ENCODE data around the gene LCNL1. TPM values are rescaled to one million over a fixed set of nuclear protein-coding genes. Genes with fewer than 3 reads are reported as not detected.

Gene LCNL1
- total and polyA plus RNA-seq, 8 donors = 0.19 to 0.25 TPM; not detected in 6

DNA sequence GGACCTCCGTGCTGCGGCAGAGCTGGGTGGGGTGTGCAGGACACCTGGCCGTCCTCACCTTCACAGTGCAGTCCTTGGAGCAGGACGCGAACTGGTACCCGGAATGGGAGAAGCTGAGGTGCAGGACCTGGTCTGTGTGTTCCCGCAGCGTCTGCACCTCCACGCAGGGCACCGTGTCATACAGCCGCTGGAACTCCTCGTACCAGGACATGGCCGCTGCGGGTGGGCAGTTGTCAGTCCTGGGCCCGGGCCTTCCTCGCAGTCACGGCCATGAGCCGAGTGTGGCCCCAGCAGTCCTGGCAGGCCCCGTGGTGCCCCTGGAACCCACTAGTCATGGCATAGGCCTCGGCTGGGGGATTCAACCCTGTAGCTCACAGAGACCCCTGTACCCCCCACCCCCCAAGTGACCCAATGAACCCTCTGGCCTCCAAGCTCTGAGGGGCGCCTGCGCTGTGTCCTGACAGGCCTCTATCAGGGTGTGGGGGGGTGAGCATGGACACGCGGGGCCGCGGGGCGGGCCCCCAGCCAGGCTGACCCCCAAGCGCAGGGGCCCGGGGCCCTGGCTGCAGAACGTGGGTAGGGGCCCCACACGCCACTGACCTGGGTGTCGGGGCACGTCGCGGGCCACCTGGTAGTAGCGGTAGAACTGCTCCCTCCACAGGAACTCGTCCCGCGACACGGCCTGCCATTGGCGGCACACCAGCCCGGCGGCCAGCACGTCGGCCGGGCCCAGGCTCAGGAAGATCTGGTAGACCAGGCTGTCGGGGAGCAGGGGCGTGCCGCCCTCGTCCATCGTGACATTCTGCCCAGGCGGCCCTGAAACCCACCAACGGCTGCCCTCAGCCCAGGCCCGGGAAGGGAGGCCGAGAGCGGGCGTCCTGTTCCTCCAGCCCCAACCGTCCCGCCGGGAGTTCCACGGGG, 39.2 kb upstream of the LCNL1 start:
- peaks cover 35 to 45% (median 44%) of the 10 kb centered on the region in 4 donors for H3K36me3 ChIP-seq
- H3K4me1 ChIP-seq = peaks cover 29 to 47% (median 46%) of the 10 kb centered on the region in 4 donors
- peak overlapping the region; percentile 84 to 99 (median 91) for H3K4me3 ChIP-seq
- H3K27me3 ChIP-seq = no peaks in the 10 kb centered on the region
- H3K9me3 ChIP-seq = no peaks in the 10 kb centered on the region
- DNase-seq = peak; percentile 50 to 64
- peak overlapping the region; percentile 80 to 96 (median 87) for H3K27ac ChIP-seq
- intact Hi-C loops (cut with DNase I; ENCODE audit: low total_unique reads) = loop anchor here (10.0 kb wide), 1 partner anchor 89 kb away; the partner anchor contains the start of gene MAMDC4
- TF ChIP-seq EP300 (IDR thresholded peaks at IDR 0.05) = no peak
- TF ChIP-seq POLR2AphosphoS5 (IDR thresholded peaks at IDR 0.05) = no peak
- no peak for TF ChIP-seq POLR2A (IDR thresholded peaks at IDR 0.05)
- TF ChIP-seq CTCF (IDR thresholded peaks at IDR 0.05) = no peak
- WGBS, 5 donors = 10 to 35% (median 13%) methylated on average over 13 to 61 of the region's 61 CpGs

- peak in 1 of 2 donors; percentile 49 for DNase-seq
- TF ChIP-seq EP300 (IDR thresholded peaks at IDR 0.05) (no peak), POLR2AphosphoS5 (IDR thresholded peaks at IDR 0.05) (no peak), CTCF (IDR thresholded peaks at IDR 0.05) (no peak), POLR2A (IDR thresholded peaks at IDR 0.05) (no peak)
- H3K4me3 ChIP-seq = peak overlapping the region; percentile 84 to 99 (median 91)
- peak overlapping the region; percentile 80 to 96 (median 87) for H3K27ac ChIP-seq
- no peaks in the 10 kb centered on the region for H3K9me3 ChIP-seq
- intact Hi-C loops (cut with DNase I; ENCODE audit: low total_unique reads) = loop anchor here (10.0 kb wide), 1 partner anchor 89 kb away; the partner anchor contains the start of gene MAMDC4
- WGBS, 5 donors = 0 to 1% (median 0%) methylated on average over 14 to 45 of the region's 45 CpGs; no CpG with 5 or more reads in 1 of the 5 donors
- H3K36me3 ChIP-seq = peaks cover 35 to 41% (median 41%) of the 10 kb centered on the region in 4 donors
- peaks cover 31 to 53% (median 51%) of the 10 kb centered on the region in 4 donors for H3K4me1 ChIP-seq
- H3K27me3 ChIP-seq = no peaks in the 10 kb centered on the region
These were observed 38.6 kb upstream of the LCNL1 start for GRCh38 chr9:136944212-136944518.

DNA sequence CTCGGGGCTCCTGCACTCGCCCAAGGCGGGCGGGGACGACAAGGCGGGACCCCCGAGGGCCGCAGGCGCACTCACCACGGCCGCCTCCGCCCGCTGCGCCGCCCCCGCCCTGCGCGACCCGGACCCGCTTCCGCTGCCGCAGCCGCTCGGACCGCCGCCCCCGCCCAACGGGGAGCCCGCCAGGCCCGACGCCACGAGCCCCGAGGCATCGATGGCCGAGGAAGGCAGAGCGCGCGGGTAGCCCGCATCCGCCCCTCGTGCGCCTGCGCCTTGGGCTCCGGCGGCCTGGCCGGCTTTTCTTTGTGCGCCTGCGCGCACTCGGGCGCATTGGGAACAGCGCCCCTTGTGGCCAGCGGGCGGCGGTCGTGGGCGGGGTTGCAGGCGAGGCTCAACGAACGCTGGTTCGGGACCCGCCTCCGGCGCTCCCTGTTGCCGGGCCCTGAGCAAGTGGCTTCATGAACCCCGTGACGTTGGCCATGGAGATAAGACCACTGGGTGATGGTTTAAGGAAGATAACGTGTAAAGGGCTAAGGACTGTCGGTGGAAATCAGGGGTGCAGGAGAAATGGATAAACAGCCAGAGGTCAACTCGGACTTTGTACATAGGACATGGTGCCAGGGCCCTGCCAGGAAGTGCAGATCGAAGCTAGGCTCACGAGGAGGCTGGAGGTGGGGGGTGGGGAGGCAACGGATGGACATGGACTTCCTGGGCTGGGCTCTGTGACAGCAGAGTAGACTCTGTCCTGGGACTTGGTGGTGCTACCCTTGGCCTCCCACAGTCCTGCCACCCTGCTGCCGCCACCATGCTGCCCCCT, 38.1 kb upstream of the LCNL1 start, which contains the start of the genes C8G and FBXW5:
C8G (plus strand) TSS at position 725 of the 814 bp plus-strand sequence; CDS start at position 803, 78 bp downstream.
FBXW5 (minus strand) TSS at position 220 of the 814 bp plus-strand sequence. CDS start 655 bp downstream, outside the sequence.
- WGBS, 5 donors = 3 to 19% (median 5%) methylated on average over 15 to 72 of the region's 74 CpGs
- H3K9me3 ChIP-seq = no peaks in the 10 kb centered on the region
- H3K27me3 ChIP-seq = no peaks in the 10 kb centered on the region
- intact Hi-C loops (cut with DNase I; ENCODE audit: low total_unique reads) = loop anchor here (10.0 kb wide), 1 partner anchor 90 kb away; the partner anchor contains the start of gene MAMDC4
- peak within 1 kb of the TSS; percentile 80 to 96 (median 87) for H3K27ac ChIP-seq
- peaks cover 33 to 35% (median 35%) of the 10 kb centered on the region in 4 donors for H3K36me3 ChIP-seq
- peak within 1 kb of the TSS; percentile 84 to 99 (median 91) for H3K4me3 ChIP-seq
- H3K4me1 ChIP-seq = peaks cover 35 to 58% (median 56%) of the 10 kb centered on the region in 4 donors
- TF ChIP-seq POLR2AphosphoS5 (IDR thresholded peaks at IDR 0.05) (peak; percentile 68 to 87 (median 78)), EP300 (IDR thresholded peaks at IDR 0.05) (no peak), POLR2A (IDR thresholded peaks at IDR 0.05) (no peak), CTCF (IDR thresholded peaks at IDR 0.05) (peak in 6 of 7 experiments; percentile 86 to 100 (median 96))
- DNase-seq = peak; percentile 95 to 98
